IMR-90 (cell line): Measurements from ENCODE around the gene PIRT. TPM values are rescaled to one million over a fixed set of nuclear protein-coding genes. Genes with fewer than 3 reads are reported as not detected.

ENCODE experiments used
- ATAC-seq: fragments of 200-7000 bp; cut with Tn5 transposase; 2 replicates; pipeline ENCODE4 v1.9.1; 2020; ENCODE audit warnings: low read depth, mild to moderate bottlenecking, moderate library complexity
- BruUV-seq: library from RNA; stranded (reverse); fragments of 400-500 nt; replicated peaks from 2 replicates; lab custom pipeline; 2021; lab: Mats Ljungman, UMichigan
- CTCF ChIA-PET: fragments of 300-600 bp; formaldehyde crosslinking; extraction: SDS; loops from one replicate; lab custom pipeline; 2021; ENCODE audit warnings: antibody characterized with exemption; lab: Yijun Ruan, JAX
- POLR2A ChIA-PET: fragments of 300-600 bp; sonication (Branson Sonifier 250); formaldehyde crosslinking; loops from one replicate; lab custom pipeline; 2022; ENCODE audit warnings: antibody characterized with exemption; ENCODE audit not compliant: unreplicated experiment; lab: Charles Lee
- DNase-seq: peaks from one replicate; pipeline ENCODE4 v3.0.0; 2013
- H2AFZ ChIP-seq: replicated peaks from 2 replicates; pipeline ENCODE3; 2013; ENCODE audit warnings: low read length, mild to moderate bottlenecking; ENCODE audit not compliant: poor library complexity
- H2AK5ac ChIP-seq: 2 replicates; pipeline ENCODE4 v1.6.1; 2013; ENCODE audit warnings: low read depth, low read length, inconsistent platforms
- H2AK9ac ChIP-seq: replicated peaks from 2 replicates; pipeline ENCODE3; 2013; ENCODE audit warnings: mild to moderate bottlenecking, low read depth, low read length, moderate library complexity; ENCODE audit not compliant: poor library complexity
- H2BK120ac ChIP-seq: 2 replicates; pipeline ENCODE4 v1.6.1; 2013; ENCODE audit warnings: low read depth, low read length, inconsistent platforms
- H2BK15ac ChIP-seq: 3 replicates; pipeline ENCODE4 v1.6.1; 2013; ENCODE audit warnings: low read depth, low read length, inconsistent platforms
- H2BK20ac ChIP-seq: 2 replicates; pipeline ENCODE4 v1.6.1; 2013; ENCODE audit warnings: low read depth, mild to moderate bottlenecking, inconsistent platforms, low read length, moderate library complexity
- H2BK5ac ChIP-seq: 2 replicates; pipeline ENCODE4 v1.6.1; 2013; ENCODE audit warnings: mild to moderate bottlenecking, low read depth, low read length, inconsistent platforms; ENCODE audit not compliant: poor library complexity, severe bottlenecking
- H3K14ac ChIP-seq: replicated peaks from 2 replicates; pipeline ENCODE4 v1.6.1; 2013; ENCODE audit warnings: low read depth, low read length, inconsistent platforms
- H3K18ac ChIP-seq: 2 replicates; pipeline ENCODE4 v1.6.1; 2013; ENCODE audit warnings: low read depth, low read length, control low read depth
- H3K23ac ChIP-seq: 2 replicates; pipeline ENCODE4 v1.6.1; 2013; ENCODE audit warnings: low read depth, low read length, inconsistent platforms
- H3K27ac ChIP-seq: 2 replicates; pipeline ENCODE4 v1.5.1; 2013; ENCODE audit warnings: mild to moderate bottlenecking, control low read depth, low read length; ENCODE audit not compliant: insufficient read depth
- H3K27me3 ChIP-seq: 2 replicates; pipeline ENCODE4 v1.6.1; 2013; ENCODE audit warnings: low read length; ENCODE audit not compliant: control insufficient read depth, insufficient read depth
- H3K36me3 ChIP-seq: 2 replicates; pipeline ENCODE4 v1.6.1; 2013; ENCODE audit warnings: low read length, mixed read lengths; ENCODE audit not compliant: control insufficient read depth, insufficient read depth
- H3K4ac ChIP-seq: 2 replicates; pipeline ENCODE4 v1.6.1; 2013; ENCODE audit warnings: low read depth, low read length, inconsistent platforms
- H3K4me1 ChIP-seq: 2 replicates; pipeline ENCODE4 v1.6.1; 2013; ENCODE audit warnings: low read length, mixed read lengths; ENCODE audit not compliant: control insufficient read depth, insufficient read depth
- H3K4me2 ChIP-seq: 2 replicates; pipeline ENCODE4 v1.6.1; 2013; ENCODE audit warnings: low read depth, mild to moderate bottlenecking, control low read depth, low read length, moderate library complexity
- H3K4me3 ChIP-seq: 2 replicates; pipeline ENCODE4 v1.5.1; 2013; ENCODE audit warnings: low read depth, mild to moderate bottlenecking, control low read depth, low read length, moderate library complexity; ENCODE audit not compliant: insufficient read depth
- H3K56ac ChIP-seq: 2 replicates; pipeline ENCODE4 v1.6.1; 2013; ENCODE audit warnings: low read length, inconsistent platforms; ENCODE audit not compliant: insufficient read depth; ENCODE audit errors: extremely low read depth
- H3K79me1 ChIP-seq, 2 experiments: 2 replicates each; pipeline ENCODE4 v1.6.1; 2013; ENCODE audit warnings: low read length in 2 of 2, inconsistent platforms in 1 of 2, low read depth in 1 of 2
- H3K9ac ChIP-seq: 2 replicates; pipeline ENCODE4 v1.6.1; 2013; ENCODE audit warnings: low read depth, low read length, control low read depth
- H3K9me1 ChIP-seq: 2 replicates; pipeline ENCODE4 v1.6.1; 2013; ENCODE audit warnings: low read length, inconsistent platforms; ENCODE audit not compliant: insufficient read depth
- H3K9me3 ChIP-seq: 2 replicates; pipeline ENCODE4 v1.6.1; 2013; ENCODE audit warnings: low read length; ENCODE audit not compliant: control insufficient read depth, insufficient read depth
- H4K20me1 ChIP-seq: 2 replicates; pipeline ENCODE4 v1.6.1; 2013; ENCODE audit warnings: low read length, inconsistent platforms; ENCODE audit not compliant: insufficient read depth
- H4K5ac ChIP-seq: 2 replicates; pipeline ENCODE4 v1.6.1; 2013; ENCODE audit warnings: mild to moderate bottlenecking, low read depth, low read length, control low read depth
- H4K8ac ChIP-seq, 2 experiments: 2 replicates each; pipeline ENCODE4 v1.6.1; 2013; ENCODE audit warnings: low read depth in 2 of 2, low read length in 2 of 2, control low read depth in 1 of 2, inconsistent platforms in 1 of 2
- H4K91ac ChIP-seq: 2 replicates; pipeline ENCODE4 v1.6.1; 2013; ENCODE audit warnings: low read depth, low read length, inconsistent platforms; ENCODE audit not compliant: insufficient read depth
- CEBPB ChIP-seq: IDR thresholded peaks from 2 replicates; pipeline ENCODE4 v1.6.1; 2012; ENCODE audit warnings: low read depth, low read length, improper control_type of control experiment
- CTCF ChIP-seq: conservative IDR thresholded peaks from 2 replicates; pipeline ENCODE4 v1.5.1; 2012; ENCODE audit warnings: mild to moderate bottlenecking, low read depth, low read length, improper control_type of control experiment
- ELK1 ChIP-seq: fragments of 150-350 bp; IDR thresholded peaks from 2 replicates; pipeline ENCODE4 v1.6.1; 2016; ENCODE audit warnings: low read depth, mild to moderate bottlenecking, low read length, moderate library complexity, borderline replicate concordance
- MAFK ChIP-seq: IDR thresholded peaks from 2 replicates; pipeline ENCODE4 v1.6.1; 2012; ENCODE audit warnings: low read depth, low read length, improper control_type of control experiment
- MAZ ChIP-seq: IDR thresholded peaks from 2 replicates; pipeline ENCODE4 v1.6.1; 2012; ENCODE audit warnings: low read depth, mild to moderate bottlenecking, low read length, improper control_type of control experiment, moderate library complexity, borderline replicate concordance
- RCOR1 ChIP-seq: IDR thresholded peaks from 2 replicates; pipeline ENCODE4 v1.6.1; 2012; ENCODE audit warnings: mild to moderate bottlenecking, low read length, improper control_type of control experiment; ENCODE audit not compliant: insufficient replicate concordance
- WGBS, 2 experiments: methylation state at CpG; one replicate each; pipeline versions ENCODE4 v1.1.5 to v1.1.7; 2013; ENCODE audit warnings: missing lambda C conversion rate in 2 of 2; ENCODE audit not compliant: insufficient read length in 1 of 2; ENCODE audit errors: extremely low coverage in 2 of 2; 5-methylcytosine and 5-hydroxymethylcytosine counted together
- dilution Hi-C: fragments of 300-500 bp; cut with HindIII; formaldehyde crosslinking; loops from one replicate; pipeline ENCODE4 v1.14.3; 2018; ENCODE audit warnings: low sequenced_read_pairs; ENCODE audit not compliant: unreplicated experiment
- in situ Hi-C: fragments of 300-500 bp; cut with MboI; formaldehyde crosslinking; loops from 3 replicates; pipeline ENCODE4 v1.14.3; 2019; ENCODE audit warnings: low sequenced_read_pairs, inconsistent platforms, mixed read lengths
- intact Hi-C: fragments of 100-400 bp; cut with micrococcal nuclease; formaldehyde crosslinking; loops from 2 replicates; pipeline ENCODE4 v1.10.0; 2022
- polyA plus RNA-seq, 3 experiments: library from polyadenylated mRNA; depleted of rRNA; stranded (reverse); fragments of >200 nt; gene quantifications; 2 replicates each; pipeline ENCODE4 v1.2.3, GENCODE V29; 2012; ENCODE audit warnings: low replicate concordance in 1 of 3
- total RNA-seq: library from RNA; depleted of rRNA; stranded (reverse); fragments of >200 nt; gene quantifications from 2 replicates; pipeline ENCODE4 v1.2.3, GENCODE V29; 2012

Gene PIRT
- total and polyA plus RNA-seq, 2 of the 4 experiments (the other 2 are of a cell fraction) = not detected

GRCh38 chr17:10803830-10804475 lies 33.9 kb downstream of the PIRT start, which contains the start of gene TMEM238L:
TMEM238L (minus strand) TSS chr17:10804099; CDS start chr17:10803963, 136 bp downstream.
- no peak within 1 kb of the TSS for H2BK15ac ChIP-seq

More at GRCh38 chr17:10803830-10804475, 33.9 kb downstream of the PIRT start, which contains the start of gene TMEM238L:
- Histone ChIP-seq H3K4me1 (no peaks in the 10 kb centered on the region), H2BK20ac (no peak within 1 kb of the TSS), H4K91ac (no peak within 1 kb of the TSS), H3K4me3 (no peak within 1 kb of the TSS), H2AK9ac (no peak within 1 kb of the TSS), H2AFZ (no peak within 1 kb of the TSS), H3K23ac (no peak within 1 kb of the TSS), H3K27me3 (no peaks in the 10 kb centered on the region), H3K4me2 (no peak within 1 kb of the TSS), H4K20me1 (no peaks in the 10 kb centered on the region), H3K9me1 (no peaks in the 10 kb centered on the region), H3K79me1 (no peaks in the 10 kb centered on the region), H2BK120ac (no peak within 1 kb of the TSS), H3K14ac (no peak within 1 kb of the TSS), H2BK5ac (no peak within 1 kb of the TSS), H3K9me3 (no peaks in the 10 kb centered on the region), H3K18ac (no peak within 1 kb of the TSS), H4K5ac (no peak within 1 kb of the TSS), H3K27ac (no peak within 1 kb of the TSS), H2AK5ac (no peak within 1 kb of the TSS), H4K8ac (no peak within 1 kb of the TSS), H3K36me3 (no peaks in the 10 kb centered on the region), H3K4ac (no peak within 1 kb of the TSS), H3K56ac (no peak within 1 kb of the TSS), H3K9ac (no peak within 1 kb of the TSS)
- CTCF ChIA-PET = no interaction called here
- TF ChIP-seq RCOR1 = no peak
- no peak for TF ChIP-seq ELK1
- TF ChIP-seq MAFK = no peak
- TF ChIP-seq MAZ = no peak
- no peak for TF ChIP-seq CEBPB
- no peak for TF ChIP-seq CTCF
- POLR2A ChIA-PET = no interaction called here
- BruUV-seq = no TSS peak
- ATAC-seq (no peak), DNase-seq (no peak)
- intact Hi-C loops (no loop called here), in situ Hi-C loops (no loop called here), dilution Hi-C loops (no loop called here)
- WGBS, 2 experiments = 23% methylated on average over 5 of the region's 16 CpGs; no CpG with 5 or more reads in 1 of the 2 experiments
